Mesendoderm (in vitro differentiated cells): ENCODE results near the gene C14orf180.

Experiments
- DNase-seq: peaks from one replicate; pipeline ENCODE4 v3.0.0; 2013
- H2AK5ac ChIP-seq: 2 replicates; pipeline ENCODE4 v1.6.1; 2013; ENCODE audit warnings: low read length, inconsistent platforms
- H2BK120ac ChIP-seq: 2 replicates; pipeline ENCODE4 v1.6.1; 2013; ENCODE audit warnings: low read depth, mild to moderate bottlenecking, low read length, moderate library complexity, mixed read lengths
- H2BK15ac ChIP-seq: replicated peaks from 2 replicates; pipeline ENCODE4 v1.6.1; 2013; ENCODE audit warnings: low read depth, mild to moderate bottlenecking, moderate library complexity
- H2BK5ac ChIP-seq: 2 replicates; pipeline ENCODE4 v1.6.1; 2013; ENCODE audit warnings: low read length, inconsistent platforms
- H3K18ac ChIP-seq: 2 replicates; pipeline ENCODE4 v1.6.1; 2013; ENCODE audit warnings: mild to moderate bottlenecking, low read length, mixed read lengths
- H3K23ac ChIP-seq: one replicate; pipeline ENCODE4 v1.6.1; 2013; ENCODE audit warnings: low read length
- H3K27ac ChIP-seq: 2 replicates; pipeline ENCODE4 v1.5.1; 2013; ENCODE audit warnings: low read depth, mild to moderate bottlenecking, inconsistent platforms, low read length, moderate library complexity
- H3K27me3 ChIP-seq: 2 replicates; pipeline ENCODE4 v1.6.1; 2013; ENCODE audit warnings: low read length, control low read depth, mild to moderate bottlenecking, inconsistent platforms; ENCODE audit not compliant: insufficient read depth, poor library complexity
- H3K36me3 ChIP-seq: 2 replicates; pipeline ENCODE4 v1.6.1; 2013; ENCODE audit warnings: low read length, inconsistent platforms; ENCODE audit not compliant: control insufficient read depth, insufficient read depth
- H3K4ac ChIP-seq: one replicate; pipeline ENCODE4 v1.6.1; 2013; ENCODE audit warnings: low read depth, mild to moderate bottlenecking, low read length, moderate library complexity
- H3K4me1 ChIP-seq: 2 replicates; pipeline ENCODE4 v1.6.1; 2013; ENCODE audit warnings: low read depth, low read length, inconsistent platforms; ENCODE audit not compliant: control insufficient read depth
- H3K4me2 ChIP-seq: 2 replicates; pipeline ENCODE4 v1.6.1; 2013; ENCODE audit warnings: low read length
- H3K4me3 ChIP-seq: 2 replicates; pipeline ENCODE4 v1.5.1; 2013; ENCODE audit warnings: mild to moderate bottlenecking, low read length
- H3K56ac ChIP-seq: one replicate; pipeline ENCODE4 v1.6.1; 2013; ENCODE audit warnings: low read length
- H3K79me1 ChIP-seq: 2 replicates; pipeline ENCODE4 v1.6.1; 2013; ENCODE audit warnings: low read length, inconsistent platforms
- H3K79me2 ChIP-seq: 2 replicates; pipeline ENCODE4 v1.6.1; 2013; ENCODE audit warnings: mild to moderate bottlenecking, low read length; ENCODE audit not compliant: control insufficient read depth, insufficient read depth
- H3K9ac ChIP-seq: 2 replicates; pipeline ENCODE4 v1.6.1; 2013; ENCODE audit warnings: low read length, inconsistent platforms
- H4K5ac ChIP-seq: one replicate; pipeline ENCODE4 v1.6.1; 2013; ENCODE audit warnings: low read length
- H4K8ac ChIP-seq: one replicate; pipeline ENCODE4 v1.6.1; 2013; ENCODE audit warnings: low read depth, mild to moderate bottlenecking, control low read depth, low read length, moderate library complexity
- WGBS: extraction: QIAGEN DNeasy Blood & Tissue Kit; methylation state at CpG from one replicate; pipeline ENCODE4 v1.1.7; 2013; ENCODE audit warnings: low lambda C conversion rate, missing lambda C conversion rate; ENCODE audit not compliant: insufficient coverage; ENCODE audit errors: extremely low coverage; 5-methylcytosine and 5-hydroxymethylcytosine counted together

C14orf180 gene

DNA sequence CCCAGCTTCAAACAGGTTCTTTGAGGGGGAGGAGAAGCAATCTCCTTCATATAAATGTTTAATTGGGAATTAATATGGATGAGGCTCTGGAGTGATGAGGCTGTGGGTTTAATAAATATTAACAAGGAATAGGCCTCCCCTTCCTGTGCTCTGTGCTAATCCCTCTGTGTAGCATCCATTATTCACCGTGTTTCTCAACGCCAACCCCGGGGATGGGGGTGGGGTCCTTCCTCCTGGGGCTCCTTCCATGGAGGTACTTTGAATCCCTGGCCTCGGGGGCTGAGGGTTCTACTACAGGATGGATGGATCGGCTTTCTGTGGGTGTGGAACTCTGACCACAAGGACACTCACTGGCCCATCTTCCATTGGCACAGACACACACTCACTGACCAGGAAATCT lies 59.9 kb downstream of the C14orf180 start:
- no peak overlapping the region for H3K4me3 ChIP-seq
- H2BK5ac ChIP-seq = no peak overlapping the region
- no peak overlapping the region for H3K23ac ChIP-seq
- peaks cover 7% of the 10 kb centered on the region for H3K4me1 ChIP-seq
- H2AK5ac ChIP-seq = no peak overlapping the region
- H3K27me3 ChIP-seq = no peaks in the 10 kb centered on the region
- no peak overlapping the region for H2BK120ac ChIP-seq
- no peak overlapping the region for H4K8ac ChIP-seq
- no peak overlapping the region for H3K9ac ChIP-seq
- H3K18ac ChIP-seq = no peak overlapping the region
- H2BK15ac ChIP-seq = no peak overlapping the region
- no peak overlapping the region for H3K56ac ChIP-seq
- no peak overlapping the region for H3K4me2 ChIP-seq
- H3K36me3 ChIP-seq = no peaks in the 10 kb centered on the region
- H3K4ac ChIP-seq = no peak overlapping the region
- H3K79me1 ChIP-seq = no peaks in the 10 kb centered on the region
- WGBS = no CpG with 5 or more reads among the region's 5 CpGs
- no peak for DNase-seq
- no peak overlapping the region for H4K5ac ChIP-seq
- H3K27ac ChIP-seq = no peak overlapping the region
- no peaks in the 10 kb centered on the region for H3K79me2 ChIP-seq
